Effector CD8-positive, alpha-beta T cell (primary cell): Measurements from ENCODE around the gene FAM199X.

ENCODE experiments used
- DNase-seq: peaks from one replicate; lab custom pipeline; 2025; lab: John Stamatoyannopoulos, UW
- total RNA-seq, 4 experiments: gene quantifications; one replicate each; lab custom pipeline; 2026; lab: John Stamatoyannopoulos, UW

The FAM199X gene
- 53.2 to 76.4 (median 65.0) reads per million in 4 experiments for total RNA-seq

DNA sequence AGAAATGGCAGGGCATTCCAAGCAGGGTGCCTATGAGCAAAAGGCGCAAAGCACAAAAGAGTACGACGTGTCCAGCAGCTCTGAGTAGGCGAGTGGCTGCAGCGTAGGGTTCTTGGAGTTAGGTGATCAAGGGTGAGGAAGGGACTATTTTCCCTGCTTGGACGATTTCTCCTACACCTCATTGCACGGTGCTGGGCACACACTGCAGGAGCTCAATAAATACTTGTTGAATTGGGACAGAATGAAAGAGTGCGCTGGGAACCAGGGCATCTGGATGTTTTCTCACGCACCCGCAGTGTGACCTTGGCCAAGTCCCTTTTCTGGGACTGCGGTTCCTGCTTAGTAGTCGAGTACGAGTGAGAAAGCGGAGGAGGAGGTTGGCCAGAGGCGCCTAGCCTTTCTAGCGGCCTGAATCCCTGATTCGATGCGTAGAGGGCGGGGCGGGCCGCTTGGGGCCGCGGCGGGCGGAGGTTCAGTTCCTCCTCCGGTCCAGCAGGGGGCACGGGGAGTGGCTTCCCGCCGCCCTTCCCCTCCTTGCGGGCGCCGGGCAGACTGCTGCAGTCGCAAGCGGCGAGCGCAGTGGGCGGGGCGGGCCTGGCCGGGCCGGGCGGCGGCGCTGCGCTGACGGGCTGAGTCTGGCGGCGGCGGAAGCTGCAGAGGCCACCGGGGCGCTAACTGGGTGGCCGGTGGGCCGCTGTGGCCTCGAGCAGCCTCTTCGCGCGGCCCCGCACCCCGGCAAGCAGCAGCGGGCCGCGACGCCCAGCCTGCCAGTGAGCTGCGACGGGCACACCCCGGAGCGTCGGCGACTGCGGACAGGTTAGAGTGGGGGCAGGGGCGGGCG, at the start of gene FAM199X:
FAM199X (plus strand) TSS at position 560 of the 841 bp plus-strand sequence. CDS start 333 bp downstream, outside the sequence.
- DNase-seq = peak; percentile 69

DNA sequence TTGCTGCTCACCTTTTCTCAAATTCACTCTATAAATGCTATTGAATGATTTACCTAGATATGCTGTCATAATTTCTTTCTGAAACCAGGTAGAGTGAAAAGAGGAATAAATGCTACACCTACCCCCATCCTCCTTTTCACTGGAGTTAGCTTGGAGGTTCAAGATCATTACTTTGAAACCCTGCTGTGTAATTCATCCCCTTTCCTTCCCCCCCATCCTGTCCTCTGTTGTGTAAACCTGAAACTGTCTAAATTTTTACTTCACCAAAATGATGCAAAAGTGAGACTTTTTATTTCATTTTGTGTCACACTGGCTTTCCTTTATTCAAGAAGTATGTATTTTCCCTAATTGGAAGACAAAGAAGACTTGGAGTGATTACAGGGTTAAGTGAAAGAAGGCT, 48.5 kb upstream of the FAM199X start:
- DNase-seq = no peak

GRCh38 chrX:104118765-104119164, 47.5 kb upstream of the FAM199X start:
- DNase-seq = no peak

DNA sequence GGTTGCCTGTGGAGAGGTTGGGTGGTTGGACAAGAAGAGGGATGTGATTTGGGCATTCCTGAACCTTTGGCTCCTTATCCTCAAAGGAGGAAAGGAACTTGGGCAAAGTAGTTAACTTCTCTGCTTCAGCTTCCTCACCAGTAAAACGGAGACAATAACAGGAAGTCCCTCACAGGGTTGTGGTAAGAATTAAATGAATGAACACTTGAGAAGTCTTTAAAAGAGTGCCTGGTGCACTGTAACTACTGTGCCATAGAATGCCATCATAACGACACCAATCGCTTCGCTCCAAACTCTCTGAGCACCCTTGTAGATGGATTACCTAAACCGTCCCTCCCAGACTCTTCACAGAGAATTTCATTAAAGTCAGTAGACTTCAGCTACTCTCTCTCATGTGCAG, 43.4 kb upstream of the FAM199X start:
- DNase-seq = no peak

DNA sequence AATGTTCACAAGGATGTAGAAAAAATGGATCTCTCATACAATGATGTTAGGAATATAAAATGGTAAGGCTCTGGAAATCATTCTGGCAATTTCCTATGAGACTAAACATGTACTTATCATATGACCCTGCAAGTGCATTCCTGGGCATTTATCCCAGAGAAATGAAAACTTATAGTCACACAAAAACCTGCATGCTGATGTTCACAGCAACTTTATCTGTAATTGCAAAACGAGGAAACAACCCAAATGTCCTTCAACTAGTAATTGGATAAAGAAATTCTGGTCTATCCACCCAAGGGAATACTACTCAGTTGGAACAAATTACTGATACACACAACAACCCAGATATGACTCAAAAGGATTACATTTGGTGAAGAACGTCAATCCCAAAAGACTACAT, 39.4 kb upstream of the FAM199X start:
- no peak for DNase-seq

- DNase-seq = no peak
Observed at GRCh38 chrX:104130808-104131207, 35.4 kb upstream of the FAM199X start.

DNA sequence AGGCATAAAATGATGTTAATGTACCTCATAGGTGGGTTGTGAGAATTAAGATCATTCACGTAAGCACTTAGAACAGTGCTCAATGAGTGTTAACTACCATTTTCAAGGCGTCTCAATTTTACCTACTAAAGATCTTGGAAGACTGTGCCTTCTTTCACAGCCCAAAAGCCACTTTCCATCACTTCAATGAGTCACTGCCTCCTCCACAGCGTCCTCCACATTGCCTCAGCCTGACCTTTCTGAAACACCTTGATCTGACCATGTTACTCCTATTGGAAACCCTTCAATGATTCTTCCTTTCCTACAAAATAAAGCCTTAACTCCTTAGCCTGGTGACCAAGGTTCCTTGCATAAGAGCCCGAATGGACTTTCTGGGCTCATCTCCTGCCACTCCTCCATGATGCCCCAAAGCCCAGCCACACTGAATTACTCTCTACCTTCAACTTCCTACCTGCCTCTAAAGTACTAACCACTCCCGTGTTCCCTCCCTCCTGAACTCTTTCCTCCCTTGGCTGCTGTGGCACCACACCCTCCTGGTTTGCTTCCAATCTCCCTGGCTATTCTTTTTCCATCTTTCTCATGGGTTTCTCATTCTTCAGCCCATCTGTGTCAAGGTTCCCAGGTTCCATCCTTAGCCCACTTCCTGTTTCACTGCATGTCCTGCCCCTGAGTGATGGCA, 31.5 kb upstream of the FAM199X start:
- DNase-seq = no peak

DNA sequence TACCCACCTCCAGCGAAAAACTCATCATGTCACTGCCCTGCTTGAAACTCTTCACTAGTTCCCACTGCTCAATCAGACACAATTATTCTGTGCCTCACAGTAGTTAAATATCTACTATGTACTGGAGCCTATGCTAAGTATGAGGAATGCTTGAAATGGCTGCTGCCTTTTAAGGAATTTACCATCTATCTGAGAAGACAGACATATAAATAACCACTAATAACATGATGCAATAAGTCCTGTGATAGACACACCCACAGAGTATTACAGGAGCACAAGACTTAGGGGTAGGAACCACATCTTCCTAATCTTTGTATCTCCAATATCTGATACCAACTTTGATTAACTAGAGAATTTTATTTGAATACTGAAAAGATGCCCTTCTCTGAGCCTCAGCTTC, 30.6 kb upstream of the FAM199X start:
- no peak for DNase-seq

- peak; percentile 40 for DNase-seq
Observed at GRCh38 chrX:104136241-104137019, 29.8 kb upstream of the FAM199X start.

DNA sequence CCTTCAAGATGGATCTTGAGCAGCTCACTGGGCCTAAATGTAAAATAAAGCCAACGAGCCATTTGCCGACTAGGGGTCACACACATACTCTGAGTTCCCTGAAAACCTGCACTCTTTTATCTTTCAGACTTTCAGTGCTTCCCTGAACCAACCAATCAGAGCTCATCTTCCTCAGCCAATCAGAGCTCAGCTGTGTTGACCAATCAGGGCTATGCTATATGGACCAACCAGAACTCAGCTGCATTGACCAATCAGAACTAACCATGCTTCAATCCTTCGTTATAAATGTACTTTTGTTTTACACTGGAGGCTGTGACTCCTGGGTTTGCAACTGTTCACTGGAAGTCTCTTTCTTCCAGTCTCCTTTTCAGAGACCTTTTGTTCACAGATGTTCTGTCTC, 28.8 kb upstream of the FAM199X start:
- DNase-seq = no peak

GRCh38 chrX:104141087-104141760, 25.0 kb upstream of the FAM199X start:
- DNase-seq = no peak

DNA sequence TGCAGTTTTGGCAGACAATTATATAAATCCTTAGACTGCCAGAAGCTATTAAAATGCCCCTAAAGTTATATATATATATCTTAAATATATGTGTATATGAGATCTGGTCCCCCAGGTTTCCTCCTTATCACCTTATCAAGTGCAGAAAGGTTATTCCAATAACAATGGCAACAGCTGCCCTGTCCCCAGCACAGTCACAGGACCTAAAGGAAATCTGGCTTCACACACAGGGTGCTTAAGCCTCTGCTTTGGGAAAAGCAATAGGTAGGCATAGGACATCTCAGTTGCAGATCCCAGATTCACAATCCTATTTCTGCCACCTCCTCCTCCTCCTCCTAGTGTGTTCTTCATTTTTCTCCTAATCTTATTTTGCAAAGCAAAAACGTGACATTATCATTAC, 15.2 kb upstream of the FAM199X start:
- DNase-seq = no peak

DNA sequence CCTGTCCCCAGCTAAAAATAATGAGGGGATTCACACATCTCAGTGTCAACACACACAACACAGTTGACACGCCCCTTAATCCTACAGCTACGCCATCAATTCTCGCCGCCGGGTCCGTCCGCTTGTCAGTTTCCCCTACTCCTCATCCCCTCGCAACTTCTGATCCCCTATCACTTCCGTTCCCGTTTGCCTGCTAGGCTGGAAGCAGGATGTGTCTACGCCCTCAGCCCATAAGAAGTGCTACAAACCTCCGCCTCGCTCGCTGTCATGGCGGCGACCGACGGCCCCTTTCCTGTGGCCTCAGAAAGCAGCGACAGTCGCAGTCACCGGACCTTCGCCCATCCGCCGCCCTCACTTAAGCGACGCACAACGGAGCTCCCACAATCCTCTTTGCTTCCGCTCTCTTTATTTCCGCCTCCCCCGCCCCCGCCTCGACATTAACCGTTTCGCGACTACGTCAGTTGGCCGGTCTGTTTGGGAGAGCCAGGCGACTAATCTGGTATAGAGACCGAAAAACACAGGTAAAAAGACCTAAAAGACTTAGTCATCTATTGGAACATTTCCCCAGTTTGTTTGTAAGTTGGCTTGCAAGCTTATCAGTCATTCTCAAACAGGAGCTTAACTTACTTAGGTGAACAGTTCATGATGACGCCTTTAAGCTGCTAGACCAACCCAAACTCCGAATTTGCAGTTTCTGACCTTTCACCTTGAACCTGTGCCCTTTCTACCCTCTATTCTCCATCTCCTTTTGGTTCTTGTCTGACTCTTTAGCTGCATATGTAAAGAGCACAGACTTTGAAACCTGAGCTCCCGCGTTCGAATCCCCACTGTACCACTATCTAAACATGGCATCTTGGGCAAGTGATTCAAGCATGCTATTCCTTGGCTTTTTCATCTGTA, 9.4 kb upstream of the FAM199X start, which contains the start of gene SLC25A53:
SLC25A53 (minus strand) TSS at position 380 of the 900 bp plus-strand sequence. CDS start 51,752 bp downstream, outside the sequence.
- peak; percentile 73 for DNase-seq

DNA sequence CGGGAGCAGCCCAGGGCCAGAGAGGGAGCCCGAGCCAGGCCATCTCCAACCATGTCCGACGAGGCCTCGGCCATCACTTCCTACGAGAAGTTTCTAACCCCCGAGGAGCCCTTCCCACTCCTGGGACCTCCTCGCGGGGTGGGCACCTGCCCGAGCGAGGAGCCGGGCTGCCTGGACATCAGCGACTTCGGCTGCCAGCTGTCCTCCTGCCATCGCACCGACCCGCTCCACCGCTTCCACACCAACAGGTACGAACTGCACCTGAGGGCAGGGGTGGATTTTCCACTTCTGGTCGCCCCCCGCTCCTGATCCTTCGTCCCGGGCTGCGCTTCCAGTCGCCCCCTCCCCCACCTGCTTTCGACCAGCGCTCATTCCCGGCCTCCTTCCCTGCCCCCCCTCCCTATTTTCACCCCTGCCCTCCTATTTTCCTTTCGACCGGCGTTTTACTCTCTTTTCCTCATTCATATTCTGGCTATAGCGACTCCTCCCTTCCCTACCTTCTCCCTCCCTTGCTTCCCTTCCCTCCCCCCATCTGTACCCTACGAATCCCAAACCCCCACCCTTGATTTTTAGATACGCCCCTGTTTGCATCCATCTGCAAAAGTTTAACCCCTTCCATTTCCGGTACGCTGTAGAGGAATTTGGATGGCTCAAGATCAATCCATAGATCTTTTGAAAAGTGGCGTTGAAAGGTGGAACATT, 633 bp downstream of the FAM199X start:
- DNase-seq = no peak

- DNase-seq = no peak
Observed at GRCh38 chrX:104168127-104168526, 1.9 kb downstream of the FAM199X start.

DNA sequence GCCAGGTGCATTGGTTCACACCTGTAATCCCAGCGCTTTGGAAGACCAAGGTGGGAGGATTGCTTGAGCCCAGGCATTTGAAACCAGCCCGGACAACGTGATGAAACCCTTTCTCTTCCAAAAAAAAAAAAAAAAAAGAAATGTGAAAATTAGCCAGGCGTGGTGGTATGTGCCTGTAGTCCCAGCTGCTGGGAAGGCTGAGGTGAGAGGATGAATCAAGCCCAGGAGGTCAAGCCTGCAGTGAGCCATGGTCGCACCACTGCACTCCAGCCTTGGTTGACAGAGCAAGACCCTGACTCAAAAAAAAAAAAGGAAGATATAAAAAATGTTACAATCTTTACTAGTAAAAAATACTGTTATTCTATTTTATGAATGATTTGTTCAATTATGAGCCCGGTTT, 5.9 kb downstream of the FAM199X start:
- DNase-seq = no peak

- no peak for DNase-seq
Observed at GRCh38 chrX:104172788-104173187, 6.5 kb downstream of the FAM199X start.

DNA sequence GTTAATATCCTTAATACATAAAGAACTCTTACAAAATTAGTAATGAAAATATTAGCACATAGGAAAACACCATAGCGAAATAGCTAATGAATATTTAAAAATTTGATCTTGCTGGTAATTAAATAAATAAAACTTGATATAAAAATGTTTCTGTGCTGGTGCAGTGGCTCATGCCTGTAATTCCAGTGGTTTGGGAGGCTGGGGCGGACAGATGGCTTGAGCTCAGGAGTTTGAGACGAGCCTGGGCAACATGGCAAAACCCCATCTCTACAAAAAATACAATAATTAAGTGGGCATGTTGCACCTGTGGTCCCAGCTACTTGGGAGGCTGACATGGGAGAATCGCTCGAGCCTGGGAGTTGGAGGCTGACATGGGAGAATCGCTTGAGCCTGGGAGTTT, 7.6 kb downstream of the FAM199X start:
- DNase-seq = no peak

- DNase-seq = no peak
Observed at GRCh38 chrX:104183685-104184084, 17.4 kb downstream of the FAM199X start.

- no peak for DNase-seq
Observed at GRCh38 chrX:104187931-104188330, 21.7 kb downstream of the FAM199X start.
